Upper lobe of right lung (tissue), 1 donor: ENCODE measurements around the gene SPIRE1. TPM values are rescaled to one million over a fixed set of nuclear protein-coding genes. Genes with fewer than 3 reads are reported as not detected.

Experiments used
- ATAC-seq: fragments of 200-7000 bp; cut with Tn5 transposase; one replicate; pipeline ENCODE4 v1.9.1; 2020; ENCODE audit warnings: mild to moderate bottlenecking, moderate library complexity
- DNase-seq: peaks from one replicate; pipeline ENCODE4 v3.0.0-alpha.2; 2020
- H3K27ac ChIP-seq: fragments of 200-600 bp; one replicate; pipeline ENCODE4 v1.8.0; 2022
- H3K27me3 ChIP-seq: fragments of 200-600 bp; one replicate; pipeline ENCODE4 v1.8.0; 2022; ENCODE audit warnings: mild to moderate bottlenecking
- H3K36me3 ChIP-seq: fragments of 200-600 bp; one replicate; pipeline ENCODE4 v1.8.0; 2022
- H3K4me1 ChIP-seq: fragments of 200-600 bp; one replicate; pipeline ENCODE4 v1.8.0; 2022
- H3K4me3 ChIP-seq: fragments of 200-600 bp; one replicate; pipeline ENCODE4 v1.8.0; 2022; ENCODE audit warnings: mild to moderate bottlenecking
- H3K9me3 ChIP-seq: fragments of 200-600 bp; one replicate; pipeline ENCODE4 v1.8.0; 2022
- CTCF ChIP-seq: fragments of 200-600 bp; IDR thresholded peaks from one replicate; pipeline ENCODE4 v1.8.0; 2022; ENCODE audit warnings: antibody characterized with exemption
- intact Hi-C: fragments of 100-400 bp; cut with DNase I; formaldehyde crosslinking; loops from one replicate; pipeline ENCODE4 v1.11.0; 2022
- total RNA-seq: library from RNA; stranded (reverse); fragmentation: NEBNext Ultra II Directional; extraction: Animal tissue kit (Norgen Biotek cat#: 25700); gene quantifications from one replicate; pipeline ENCODE4 v1.2.1, GENCODE V29; 2021
- donor health status: DM: no; HTN: yes; CAD: no; lungs with severe emphysema.

Gene SPIRE1
- total RNA-seq, 1 donor from 2014 or later, result 48.2 TPM

DNA sequence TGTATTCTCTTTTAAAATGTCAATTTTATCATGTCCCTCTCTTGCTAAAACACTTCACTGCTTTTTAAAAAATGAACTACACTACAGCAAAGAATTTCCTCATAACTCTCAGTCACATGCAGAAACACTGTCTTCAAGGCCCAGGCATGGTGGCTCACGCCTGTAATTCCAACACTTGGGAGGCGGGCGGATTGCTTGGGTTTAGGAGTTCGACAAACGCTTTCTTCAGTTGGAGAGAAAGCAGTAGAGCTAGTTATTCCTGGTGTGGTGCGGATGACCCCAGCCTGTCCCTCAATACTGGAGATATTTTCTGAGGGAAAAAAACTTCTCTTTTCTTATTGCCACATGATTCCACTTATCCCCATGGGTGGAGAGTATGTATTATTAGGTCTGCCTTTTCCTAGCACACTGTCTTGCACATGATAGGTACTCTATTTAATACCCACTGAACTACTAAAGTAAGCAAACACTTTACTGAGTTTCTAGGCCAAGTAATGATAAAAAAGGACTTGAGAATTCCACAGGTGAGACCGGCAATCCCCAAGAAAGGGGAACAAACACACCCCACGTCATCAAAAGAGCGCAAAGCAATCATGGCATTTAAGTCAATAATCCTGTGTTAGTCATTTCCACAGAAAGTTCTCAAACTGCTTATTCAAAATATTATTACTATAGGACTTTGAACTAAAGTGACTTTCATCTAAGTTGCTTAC is 77.1 kb downstream of the SPIRE1 start:
- intact Hi-C loops, result no loop called here
- TF ChIP-seq CTCF, result no peak
- Histone ChIP-seq H3K27me3 (no peaks in the 10 kb centered on the region), H3K9me3 (no peaks in the 10 kb centered on the region), H3K27ac (peak overlapping the region; percentile 7), H3K36me3 (no peaks in the 10 kb centered on the region), H3K4me1 (no peaks in the 10 kb centered on the region), H3K4me3 (no peak overlapping the region)
- ATAC-seq (peak; percentile 83), DNase-seq (no peak)

GRCh38 chr18:12579775-12580174 is 78.1 kb downstream of the SPIRE1 start:
- intact Hi-C loops, result no loop called here
- Histone ChIP-seq H3K9me3 (no peaks in the 10 kb centered on the region), H3K36me3 (no peaks in the 10 kb centered on the region), H3K4me3 (no peak overlapping the region), H3K27me3 (no peaks in the 10 kb centered on the region), H3K4me1 (no peaks in the 10 kb centered on the region), H3K27ac (no peak overlapping the region)
- DNase-seq, result no peak
- no peak for TF ChIP-seq CTCF
- peak; percentile 66 for ATAC-seq

GRCh38 chr18:12577848-12578247 is 80.1 kb downstream of the SPIRE1 start:
- intact Hi-C loops, result no loop called here

GRCh38 chr18:12574494-12575185 is 83.3 kb downstream of the SPIRE1 start:
- H3K27ac ChIP-seq, result no peak overlapping the region
- ATAC-seq, result peak; percentile 75
- no peak for TF ChIP-seq CTCF
- H3K27me3 ChIP-seq, result no peaks in the 10 kb centered on the region
- intact Hi-C loops, result no loop called here
- DNase-seq, result no peak
- no peaks in the 10 kb centered on the region for H3K36me3 ChIP-seq
- H3K4me1 ChIP-seq, result no peaks in the 10 kb centered on the region
- H3K4me3 ChIP-seq, result no peak overlapping the region
- H3K9me3 ChIP-seq, result no peaks in the 10 kb centered on the region

More at GRCh38 chr18:12577848-12578247, 80.1 kb downstream of the SPIRE1 start:
- no peaks in the 10 kb centered on the region for H3K4me1 ChIP-seq
- ATAC-seq, result no peak
- no peaks in the 10 kb centered on the region for H3K36me3 ChIP-seq
- DNase-seq, result no peak
- H3K4me3 ChIP-seq, result no peak overlapping the region
- no peaks in the 10 kb centered on the region for H3K27me3 ChIP-seq
- H3K9me3 ChIP-seq, result no peaks in the 10 kb centered on the region
- no peak overlapping the region for H3K27ac ChIP-seq
- no peak for TF ChIP-seq CTCF

DNA sequence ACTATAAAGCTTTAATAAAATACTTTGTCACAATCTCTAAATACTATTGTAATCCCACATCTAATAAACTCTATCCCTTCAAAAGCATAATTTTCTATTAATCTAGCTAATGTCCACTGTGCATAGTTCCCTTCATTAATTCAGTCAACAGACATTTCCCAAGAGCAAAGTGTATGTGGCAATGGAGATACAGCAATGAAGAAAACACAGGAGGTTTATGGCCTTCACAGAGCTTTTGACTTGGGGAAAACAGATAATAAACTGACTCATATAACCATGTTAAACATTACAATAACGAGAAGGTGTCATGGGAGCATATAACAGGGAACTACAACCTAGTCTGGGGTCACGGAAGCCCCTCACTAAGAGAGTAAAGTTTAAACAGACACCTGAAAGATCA is 86.3 kb downstream of the SPIRE1 start:
- no peak for TF ChIP-seq CTCF
- no peak overlapping the region for H3K4me3 ChIP-seq
- no peak for DNase-seq

More for the DNA sequence above, 86.3 kb downstream of the SPIRE1 start:
- intact Hi-C loops, result no loop called here
- no peaks in the 10 kb centered on the region for H3K27me3 ChIP-seq
- ATAC-seq, result no peak
- H3K36me3 ChIP-seq, result no peaks in the 10 kb centered on the region
- H3K4me1 ChIP-seq, result no peaks in the 10 kb centered on the region
- H3K9me3 ChIP-seq, result no peaks in the 10 kb centered on the region
- no peak overlapping the region for H3K27ac ChIP-seq
